SK-N-SH treated with all-trans-retinoic acid at 6 μM for 48 hours (cell line): ENCODE data around the gene GMPR2.

ENCODE experiments used
- ATAC-seq: fragments of 200-7000 bp; cut with Tn5 transposase; 3 replicates; pipeline ENCODE4 v1.9.1; 2020; ENCODE audit warnings: mild to moderate bottlenecking, moderate library complexity
- ARNTL ChIP-seq: fragments of 450-650 bp; formaldehyde crosslinking; IDR thresholded peaks from 2 replicates; pipeline ENCODE4 v1.5.0; 2020; ENCODE audit warnings: low read depth, mild to moderate bottlenecking, moderate library complexity, borderline replicate concordance
- BACH2 ChIP-seq: fragments of 250-450 bp; sonication (Bioruptor Pico); IDR thresholded peaks from 2 replicates; pipeline ENCODE4 v1.9.0; 2021; ENCODE audit warnings: mild to moderate bottlenecking, borderline replicate concordance
- CSDC2 ChIP-seq: fragments of 250-450 bp; sonication (Bioruptor Pico); IDR thresholded peaks from 2 replicates; pipeline ENCODE4 v1.5.0; 2020; ENCODE audit warnings: mild to moderate bottlenecking, moderate library complexity
- ESRRG ChIP-seq: fragments of 250-450 bp; sonication (Bioruptor Pico); IDR thresholded peaks from 2 replicates; pipeline ENCODE4 v1.6.1; 2021; ENCODE audit warnings: mild to moderate bottlenecking
- GLIS3 ChIP-seq: fragments of 250-450 bp; sonication (Bioruptor Pico); IDR thresholded peaks from 2 replicates; pipeline ENCODE4 v1.5.0; 2020; ENCODE audit warnings: mild to moderate bottlenecking, moderate library complexity
- ISL1 ChIP-seq: fragments of 250-450 bp; sonication (Bioruptor Pico); IDR thresholded peaks from 2 replicates; pipeline ENCODE4 v2.1.2; 2022; ENCODE audit warnings: mild to moderate bottlenecking, moderate library complexity
- OSR1 ChIP-seq: fragments of 250-450 bp; sonication (Bioruptor Pico); IDR thresholded peaks from 2 replicates; pipeline ENCODE4 v1.8.0; 2022; ENCODE audit warnings: moderate library complexity, mild to moderate bottlenecking, inconsistent platforms
- PPARA ChIP-seq: fragments of 250-450 bp; sonication (Bioruptor Pico); IDR thresholded peaks from 2 replicates; pipeline ENCODE4 v1.5.0; 2020; ENCODE audit warnings: mild to moderate bottlenecking, borderline replicate concordance
- RARB ChIP-seq: fragments of 250-450 bp; sonication (Bioruptor Pico); IDR thresholded peaks from 2 replicates; pipeline ENCODE4 v1.8.0; 2021; ENCODE audit warnings: mild to moderate bottlenecking, moderate library complexity
- SNAI2 ChIP-seq: fragments of 250-450 bp; sonication (Bioruptor Pico); IDR thresholded peaks from 2 replicates; pipeline ENCODE4 v1.5.0; 2020; ENCODE audit warnings: mild to moderate bottlenecking, moderate library complexity
- TCF4 ChIP-seq: fragments of 250-450 bp; sonication (Bioruptor Pico); IDR thresholded peaks from 2 replicates; pipeline ENCODE4 v1.8.0; 2021; ENCODE audit warnings: mild to moderate bottlenecking, moderate library complexity, borderline replicate concordance
- TOX ChIP-seq: fragments of 250-450 bp; sonication (Bioruptor Pico); IDR thresholded peaks from 2 replicates; pipeline ENCODE4 v1.8.0; 2021; ENCODE audit warnings: mild to moderate bottlenecking, moderate library complexity, borderline replicate concordance
- ZC3H10 ChIP-seq: fragments of 250-450 bp; sonication (Bioruptor Pico); IDR thresholded peaks from 2 replicates; pipeline ENCODE4 v1.5.1; 2021; ENCODE audit warnings: mild to moderate bottlenecking, moderate library complexity
- ZFP3 ChIP-seq: fragments of 250-450 bp; sonication (Bioruptor Pico); IDR thresholded peaks from 2 replicates; pipeline ENCODE4 v1.5.0; 2020; ENCODE audit warnings: mild to moderate bottlenecking, moderate library complexity
- ZFP30 ChIP-seq: fragments of 450-650 bp; formaldehyde crosslinking; IDR thresholded peaks from 2 replicates; pipeline ENCODE4 v1.5.0; 2022; ENCODE audit warnings: mild to moderate bottlenecking, moderate library complexity
- ZNF70 ChIP-seq: fragments of 450-650 bp; formaldehyde crosslinking; IDR thresholded peaks from 2 replicates; pipeline ENCODE4 v1.5.0; 2020; ENCODE audit warnings: mild to moderate bottlenecking, moderate library complexity
- ZNF8 ChIP-seq: fragments of 450-650 bp; formaldehyde crosslinking; IDR thresholded peaks from 2 replicates; pipeline ENCODE4 v1.5.0; 2020; ENCODE audit warnings: mild to moderate bottlenecking, moderate library complexity
- TF ChIP-seq, protein P1 (sequence below): fragments of 250-450 bp; sonication (Bioruptor Pico); IDR thresholded peaks from 2 replicates; pipeline ENCODE4 v1.8.0; 2021; ENCODE audit warnings: low read depth, mild to moderate bottlenecking, moderate library complexity, borderline replicate concordance
- TF ChIP-seq, protein P2 (sequence below): fragments of 250-450 bp; sonication (Bioruptor Pico); IDR thresholded peaks from 2 replicates; pipeline ENCODE4 v1.5.1; 2020; ENCODE audit warnings: low read depth, mild to moderate bottlenecking, moderate library complexity
- TF ChIP-seq, protein P3 (sequence below): fragments of 250-450 bp; sonication (Bioruptor Pico); IDR thresholded peaks from 2 replicates; pipeline ENCODE4 v1.5.0; 2020; ENCODE audit warnings: mild to moderate bottlenecking, moderate library complexity
- TF ChIP-seq, protein P4 (sequence below): fragments of 250-450 bp; sonication (Bioruptor Pico); IDR thresholded peaks from 2 replicates; pipeline ENCODE4 v1.5.1; 2021; ENCODE audit warnings: mild to moderate bottlenecking, moderate library complexity
- TF ChIP-seq, protein P5 (sequence below): fragments of 250-450 bp; sonication (Bioruptor Pico); IDR thresholded peaks from 2 replicates; pipeline ENCODE4 v1.8.0; 2020; ENCODE audit warnings: mild to moderate bottlenecking, moderate library complexity, borderline replicate concordance

Gene GMPR2

DNA sequence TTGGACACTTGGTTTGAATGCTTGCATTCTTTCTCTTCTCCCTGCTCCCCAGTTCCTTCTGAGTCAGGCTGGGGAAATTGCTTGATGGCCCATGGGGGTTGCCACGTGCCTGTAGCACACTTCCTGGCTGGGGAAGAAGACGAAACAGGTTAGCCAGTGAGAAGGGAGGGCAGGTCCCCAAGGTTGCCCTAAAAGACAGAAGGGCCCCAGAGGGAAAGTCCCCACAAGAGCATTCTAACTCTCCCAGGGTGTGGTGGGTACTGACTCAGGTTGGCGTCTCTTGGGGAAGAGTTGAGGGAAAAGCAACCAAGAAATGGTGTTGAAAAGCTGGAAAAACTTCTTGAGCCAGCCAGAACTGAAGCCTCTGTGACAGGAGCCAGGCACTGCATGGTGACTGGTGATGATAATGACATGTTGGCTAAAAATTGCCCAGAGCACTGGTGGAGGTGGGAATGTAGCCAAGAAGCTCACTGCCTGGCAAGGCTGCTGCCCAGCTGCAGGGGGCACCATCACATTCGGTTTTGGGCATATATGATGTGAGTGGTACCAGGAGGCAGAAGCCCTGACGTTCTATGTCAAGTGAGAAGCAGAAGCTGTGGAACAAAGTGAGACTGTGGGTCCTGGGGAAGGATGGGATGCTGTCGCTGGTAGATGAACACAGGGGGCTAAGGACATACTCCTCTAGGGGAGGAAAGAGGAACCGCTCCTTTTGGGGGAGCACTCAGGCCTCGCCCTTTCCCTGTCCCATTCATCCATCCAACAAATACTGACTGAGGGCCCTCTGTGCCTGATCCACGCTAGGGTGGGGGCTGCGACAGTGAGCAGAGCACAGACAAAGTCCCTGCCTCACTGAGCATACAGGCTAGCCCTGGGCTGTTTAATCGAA, 46.8 kb downstream of the GMPR2 start:
- TF ChIP-seq GLIS3 (CRISPR knock-in tag) (no peak), ZFP3 (CRISPR knock-in tag) (no peak), ZFP30 (CRISPR knock-in tag) (no peak), ESRRG (CRISPR knock-in tag) (no peak), SNAI2 (CRISPR knock-in tag) (no peak)
- peak; percentile 75 for ATAC-seq

DNA sequence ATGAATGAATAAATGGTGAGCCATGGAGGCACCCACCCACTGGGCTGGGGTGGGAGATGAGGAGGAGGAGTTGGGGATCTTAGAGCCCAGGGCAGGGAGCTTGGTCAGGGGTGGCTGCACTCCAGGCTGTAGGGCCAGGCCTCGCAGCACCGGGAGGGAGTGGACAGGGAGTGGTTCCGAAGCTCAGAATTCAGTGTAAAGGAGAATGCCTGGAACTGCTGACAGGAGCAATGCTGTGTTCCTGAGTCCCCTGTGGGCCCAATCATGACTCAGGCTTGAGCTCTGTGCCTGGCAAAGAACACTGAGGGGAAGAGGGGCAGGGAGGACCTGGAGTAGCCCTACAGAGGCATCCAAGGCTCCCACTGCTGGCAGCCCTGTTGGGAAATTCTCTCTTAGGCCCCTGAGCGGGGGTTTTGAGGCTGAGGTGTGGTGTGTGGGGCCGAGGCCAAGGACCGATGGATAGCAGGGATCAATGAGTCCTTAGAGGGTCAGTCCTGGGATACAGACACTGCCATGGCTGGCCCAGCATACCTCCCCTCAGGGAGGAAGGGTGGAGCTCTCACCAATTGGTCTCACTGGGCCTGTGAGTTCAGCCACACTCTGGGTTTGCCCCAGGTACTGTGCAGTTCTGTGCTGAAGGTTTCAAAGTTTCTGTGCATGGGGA, 48.2 kb downstream of the GMPR2 start:
- ATAC-seq: no peak
- TF ChIP-seq TCF4 (no peak), RARB (no peak), SNAI2 (CRISPR knock-in tag) (no peak), ZNF70 (no peak), BACH2 (CRISPR knock-in tag) (no peak), ZFP30 (CRISPR knock-in tag) (no peak), ESRRG (CRISPR knock-in tag) (no peak), PPARA (CRISPR knock-in tag) (no peak), ZNF8 (CRISPR knock-in tag) (no peak)
- TF ChIP-seq, protein P1, sequence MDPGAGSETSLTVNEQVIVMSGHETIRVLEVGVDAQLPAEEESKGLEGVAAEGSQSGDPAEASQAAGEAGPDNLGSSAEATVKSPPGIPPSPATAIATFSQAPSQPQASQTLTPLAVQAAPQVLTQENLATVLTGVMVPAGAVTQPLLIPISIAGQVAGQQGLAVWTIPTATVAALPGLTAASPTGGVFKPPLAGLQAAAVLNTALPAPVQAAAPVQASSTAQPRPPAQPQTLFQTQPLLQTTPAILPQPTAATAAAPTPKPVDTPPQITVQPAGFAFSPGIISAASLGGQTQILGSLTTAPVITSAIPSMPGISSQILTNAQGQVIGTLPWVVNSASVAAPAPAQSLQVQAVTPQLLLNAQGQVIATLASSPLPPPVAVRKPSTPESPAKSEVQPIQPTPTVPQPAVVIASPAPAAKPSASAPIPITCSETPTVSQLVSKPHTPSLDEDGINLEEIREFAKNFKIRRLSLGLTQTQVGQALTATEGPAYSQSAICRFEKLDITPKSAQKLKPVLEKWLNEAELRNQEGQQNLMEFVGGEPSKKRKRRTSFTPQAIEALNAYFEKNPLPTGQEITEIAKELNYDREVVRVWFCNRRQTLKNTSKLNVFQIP (CRISPR knock-in tag): no peak
- TF ChIP-seq, protein P2, sequence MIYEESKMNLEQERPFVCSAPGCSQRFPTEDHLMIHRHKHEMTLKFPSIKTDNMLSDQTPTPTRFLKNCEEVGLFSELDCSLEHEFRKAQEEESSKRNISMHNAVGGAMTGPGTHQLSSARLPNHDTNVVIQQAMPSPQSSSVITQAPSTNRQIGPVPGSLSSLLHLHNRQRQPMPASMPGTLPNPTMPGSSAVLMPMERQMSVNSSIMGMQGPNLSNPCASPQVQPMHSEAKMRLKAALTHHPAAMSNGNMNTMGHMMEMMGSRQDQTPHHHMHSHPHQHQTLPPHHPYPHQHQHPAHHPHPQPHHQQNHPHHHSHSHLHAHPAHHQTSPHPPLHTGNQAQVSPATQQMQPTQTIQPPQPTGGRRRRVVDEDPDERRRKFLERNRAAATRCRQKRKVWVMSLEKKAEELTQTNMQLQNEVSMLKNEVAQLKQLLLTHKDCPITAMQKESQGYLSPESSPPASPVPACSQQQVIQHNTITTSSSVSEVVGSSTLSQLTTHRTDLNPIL: no peak
- TF ChIP-seq, protein P3, sequence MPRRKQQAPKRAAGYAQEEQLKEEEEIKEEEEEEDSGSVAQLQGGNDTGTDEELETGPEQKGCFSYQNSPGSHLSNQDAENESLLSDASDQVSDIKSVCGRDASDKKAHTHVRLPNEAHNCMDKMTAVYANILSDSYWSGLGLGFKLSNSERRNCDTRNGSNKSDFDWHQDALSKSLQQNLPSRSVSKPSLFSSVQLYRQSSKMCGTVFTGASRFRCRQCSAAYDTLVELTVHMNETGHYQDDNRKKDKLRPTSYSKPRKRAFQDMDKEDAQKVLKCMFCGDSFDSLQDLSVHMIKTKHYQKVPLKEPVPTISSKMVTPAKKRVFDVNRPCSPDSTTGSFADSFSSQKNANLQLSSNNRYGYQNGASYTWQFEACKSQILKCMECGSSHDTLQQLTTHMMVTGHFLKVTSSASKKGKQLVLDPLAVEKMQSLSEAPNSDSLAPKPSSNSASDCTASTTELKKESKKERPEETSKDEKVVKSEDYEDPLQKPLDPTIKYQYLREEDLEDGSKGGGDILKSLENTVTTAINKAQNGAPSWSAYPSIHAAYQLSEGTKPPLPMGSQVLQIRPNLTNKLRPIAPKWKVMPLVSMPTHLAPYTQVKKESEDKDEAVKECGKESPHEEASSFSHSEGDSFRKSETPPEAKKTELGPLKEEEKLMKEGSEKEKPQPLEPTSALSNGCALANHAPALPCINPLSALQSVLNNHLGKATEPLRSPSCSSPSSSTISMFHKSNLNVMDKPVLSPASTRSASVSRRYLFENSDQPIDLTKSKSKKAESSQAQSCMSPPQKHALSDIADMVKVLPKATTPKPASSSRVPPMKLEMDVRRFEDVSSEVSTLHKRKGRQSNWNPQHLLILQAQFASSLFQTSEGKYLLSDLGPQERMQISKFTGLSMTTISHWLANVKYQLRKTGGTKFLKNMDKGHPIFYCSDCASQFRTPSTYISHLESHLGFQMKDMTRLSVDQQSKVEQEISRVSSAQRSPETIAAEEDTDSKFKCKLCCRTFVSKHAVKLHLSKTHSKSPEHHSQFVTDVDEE (CRISPR knock-in tag): no peak

DNA sequence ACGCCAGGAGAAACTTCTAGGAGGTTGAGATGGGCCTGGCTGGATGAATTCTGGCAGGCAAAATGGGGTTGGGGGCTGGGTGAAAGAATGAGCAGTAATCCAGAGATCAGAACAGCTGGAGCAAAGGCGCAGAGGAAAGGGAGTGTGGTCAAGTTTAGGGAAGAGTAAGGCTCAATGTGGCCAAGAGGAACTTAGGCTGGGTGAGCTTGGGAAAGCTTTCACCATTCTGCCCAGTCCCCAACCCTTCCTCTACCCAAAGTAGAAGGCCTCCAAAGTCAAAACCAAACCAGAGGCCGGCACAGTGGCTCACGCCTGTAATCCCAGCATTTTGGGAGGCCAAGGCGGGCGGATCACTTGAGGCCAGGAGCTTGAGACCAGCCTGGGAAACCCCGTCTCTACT, 48.9 kb downstream of the GMPR2 start:
- TF ChIP-seq, protein P1 (CRISPR knock-in tag): no peak
- TF ChIP-seq ZNF8 (CRISPR knock-in tag): no peak
- TF ChIP-seq ZNF70: no peak
- no peak for TF ChIP-seq ARNTL (CRISPR knock-in tag)
- no peak for TF ChIP-seq ZFP30 (CRISPR knock-in tag)
- no peak for TF ChIP-seq GLIS3 (CRISPR knock-in tag)
- no peak for TF ChIP-seq OSR1 (CRISPR knock-in tag)
- TF ChIP-seq TCF4: no peak
- TF ChIP-seq CSDC2 (CRISPR knock-in tag): no peak
- no peak for TF ChIP-seq TOX (CRISPR knock-in tag)
- no peak for TF ChIP-seq SNAI2 (CRISPR knock-in tag)
- TF ChIP-seq, protein P4, sequence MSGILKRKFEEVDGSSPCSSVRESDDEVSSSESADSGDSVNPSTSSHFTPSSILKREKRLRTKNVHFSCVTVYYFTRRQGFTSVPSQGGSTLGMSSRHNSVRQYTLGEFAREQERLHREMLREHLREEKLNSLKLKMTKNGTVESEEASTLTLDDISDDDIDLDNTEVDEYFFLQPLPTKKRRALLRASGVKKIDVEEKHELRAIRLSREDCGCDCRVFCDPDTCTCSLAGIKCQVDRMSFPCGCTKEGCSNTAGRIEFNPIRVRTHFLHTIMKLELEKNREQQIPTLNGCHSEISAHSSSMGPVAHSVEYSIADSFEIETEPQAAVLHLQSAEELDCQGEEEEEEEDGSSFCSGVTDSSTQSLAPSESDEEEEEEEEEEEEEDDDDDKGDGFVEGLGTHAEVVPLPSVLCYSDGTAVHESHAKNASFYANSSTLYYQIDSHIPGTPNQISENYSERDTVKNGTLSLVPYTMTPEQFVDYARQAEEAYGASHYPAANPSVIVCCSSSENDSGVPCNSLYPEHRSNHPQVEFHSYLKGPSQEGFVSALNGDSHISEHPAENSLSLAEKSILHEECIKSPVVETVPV: no peak
- no peak for TF ChIP-seq PPARA (CRISPR knock-in tag)
- TF ChIP-seq, protein P5, sequence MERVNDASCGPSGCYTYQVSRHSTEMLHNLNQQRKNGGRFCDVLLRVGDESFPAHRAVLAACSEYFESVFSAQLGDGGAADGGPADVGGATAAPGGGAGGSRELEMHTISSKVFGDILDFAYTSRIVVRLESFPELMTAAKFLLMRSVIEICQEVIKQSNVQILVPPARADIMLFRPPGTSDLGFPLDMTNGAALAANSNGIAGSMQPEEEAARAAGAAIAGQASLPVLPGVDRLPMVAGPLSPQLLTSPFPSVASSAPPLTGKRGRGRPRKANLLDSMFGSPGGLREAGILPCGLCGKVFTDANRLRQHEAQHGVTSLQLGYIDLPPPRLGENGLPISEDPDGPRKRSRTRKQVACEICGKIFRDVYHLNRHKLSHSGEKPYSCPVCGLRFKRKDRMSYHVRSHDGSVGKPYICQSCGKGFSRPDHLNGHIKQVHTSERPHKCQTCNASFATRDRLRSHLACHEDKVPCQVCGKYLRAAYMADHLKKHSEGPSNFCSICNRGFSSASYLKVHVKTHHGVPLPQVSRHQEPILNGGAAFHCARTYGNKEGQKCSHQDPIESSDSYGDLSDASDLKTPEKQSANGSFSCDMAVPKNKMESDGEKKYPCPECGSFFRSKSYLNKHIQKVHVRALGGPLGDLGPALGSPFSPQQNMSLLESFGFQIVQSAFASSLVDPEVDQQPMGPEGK (CRISPR knock-in tag): no peak
- TF ChIP-seq, protein P2: no peak
- TF ChIP-seq ZC3H10 (CRISPR knock-in tag): no peak
- no peak for TF ChIP-seq ISL1 (CRISPR knock-in tag)

More for the DNA sequence above, 48.9 kb downstream of the GMPR2 start:
- no peak for ATAC-seq
